HG03103 (cell line): ENCODE results near the gene USP51.
"Not testable (repeated sequence)": the region's sequence is repeated elsewhere in the genome, so short reads cannot be mapped to it uniquely, and the experiment has no call there.

Experiments used
- ATAC-seq: cut with Tn5 transposase; IDR thresholded peaks from one replicate; pipeline ENCODE4 v1.9.1; 2021; ENCODE audit warnings: low read depth; ENCODE audit not compliant: unreplicated experiment

Gene USP51

DNA sequence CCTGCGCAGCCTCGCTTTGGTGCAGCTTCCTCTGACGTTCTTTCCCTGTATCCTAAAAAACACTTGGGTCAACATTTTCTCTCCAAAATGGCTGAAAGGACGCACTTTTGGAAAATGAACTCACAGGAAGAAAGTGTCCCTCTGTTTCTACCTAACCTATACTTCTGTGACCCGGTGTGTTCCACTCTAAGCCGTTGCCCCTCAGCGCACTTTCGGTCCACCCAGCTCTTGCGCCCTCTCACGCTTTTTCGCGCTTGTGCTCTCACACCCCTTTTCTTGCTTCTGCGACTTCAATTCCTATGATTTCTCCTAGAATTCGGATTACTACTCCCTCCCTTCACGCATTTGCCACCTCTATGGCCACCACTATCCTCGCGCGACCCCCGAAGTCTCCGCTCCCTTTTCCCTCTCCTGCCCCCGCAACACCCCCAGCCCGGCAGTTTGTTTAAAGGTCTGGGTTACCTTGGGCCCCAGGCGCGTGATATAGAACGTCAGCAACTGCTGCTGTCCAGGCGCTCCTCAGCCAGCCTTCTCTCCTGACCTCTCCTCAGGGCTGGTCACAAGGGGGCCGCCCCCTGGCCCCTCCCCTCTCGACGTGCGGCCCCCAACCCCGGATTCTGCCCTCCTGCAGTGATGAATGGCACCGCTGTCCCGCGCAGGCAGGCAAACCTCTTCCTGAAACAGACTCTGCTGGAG is at the start of gene USP51:
USP51 (minus strand) TSS at position 535 of the 696 bp plus-strand sequence. CDS start 909 bp downstream, outside the sequence.
- ATAC-seq, result peak; percentile 29

GRCh38 chrX:55524487-55524886 is 34.8 kb upstream of the USP51 start:
- ATAC-seq, result no peak

DNA sequence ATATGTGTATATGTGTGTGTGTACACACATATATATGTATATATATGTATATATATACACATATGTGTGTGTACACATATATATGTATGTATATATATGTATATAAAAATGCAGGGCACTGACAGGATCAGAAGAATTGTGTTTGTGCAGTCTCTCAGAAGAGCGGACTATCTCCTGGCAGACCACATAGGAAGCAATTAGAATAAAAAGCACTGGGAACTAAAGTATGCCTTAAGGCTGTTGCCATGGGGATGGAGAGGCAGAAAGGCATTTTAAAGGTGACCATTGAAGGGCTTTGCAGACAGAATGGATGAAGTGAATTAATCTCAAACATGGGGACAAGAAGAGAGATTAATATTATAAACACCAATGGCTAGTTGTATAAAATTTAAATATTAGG is 33.7 kb upstream of the USP51 start:
- ATAC-seq, result no peak

GRCh38 chrX:55522596-55523276 is 33.1 kb upstream of the USP51 start:
- no peak for ATAC-seq

GRCh38 chrX:55521687-55522086 is 32.0 kb upstream of the USP51 start:
- ATAC-seq, result no peak

GRCh38 chrX:55516794-55517481 is 27.3 kb upstream of the USP51 start:
- ATAC-seq, result not testable (repeated sequence)

GRCh38 chrX:55513045-55513737 is 23.5 kb upstream of the USP51 start:
- ATAC-seq, result not testable (repeated sequence)

- not testable (repeated sequence) for ATAC-seq
Measured at GRCh38 chrX:55508410-55509152, 18.9 kb upstream of the USP51 start.

GRCh38 chrX:55507699-55508098 is 18.1 kb upstream of the USP51 start:
- not testable (repeated sequence) for ATAC-seq

DNA sequence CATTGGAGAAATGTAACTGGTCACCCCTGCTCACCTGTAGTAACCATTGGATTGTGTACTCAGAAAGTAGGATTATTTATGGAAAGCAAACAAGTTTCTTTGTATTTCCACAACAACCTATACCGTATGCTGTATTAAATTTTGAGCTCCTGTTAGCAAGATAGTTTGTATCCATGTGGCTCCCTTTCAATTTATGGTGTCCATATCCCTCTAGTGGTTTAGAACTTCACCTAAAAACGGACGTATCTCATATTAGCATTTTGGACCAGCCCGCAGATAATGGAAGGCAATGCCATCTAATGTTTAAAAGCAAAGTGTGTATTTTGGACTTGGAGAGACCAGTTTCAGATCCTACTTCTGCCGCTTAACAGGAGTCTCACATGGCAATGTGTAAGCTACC is 17.4 kb upstream of the USP51 start:
- not testable (repeated sequence) for ATAC-seq

GRCh38 chrX:55490974-55491373 is 1.3 kb upstream of the USP51 start:
- no peak for ATAC-seq

DNA sequence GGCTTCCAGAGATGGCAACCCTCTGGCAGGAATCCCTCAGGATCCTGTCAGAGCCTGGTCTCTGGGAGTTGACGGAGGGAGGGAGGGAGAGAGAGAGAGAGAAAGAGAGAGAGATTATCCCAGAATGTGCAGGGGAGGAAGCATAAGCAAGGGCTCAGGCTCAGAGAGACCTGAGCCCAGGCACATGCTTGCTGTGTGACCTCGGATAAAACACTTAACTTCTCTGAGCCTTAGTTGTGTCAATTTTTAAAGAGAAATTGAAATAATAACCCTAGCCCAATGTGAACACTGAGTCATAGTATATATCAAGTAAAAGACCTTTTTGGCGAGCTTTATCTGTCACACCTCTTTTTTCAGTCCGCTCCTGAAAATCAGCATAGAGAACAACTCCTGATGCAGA is 473 bp upstream of the USP51 start:
- no peak for ATAC-seq

- peak; percentile 54 for ATAC-seq
Measured at GRCh38 chrX:55488593-55489313, 895 bp downstream of the USP51 start.

- ATAC-seq, result peak; percentile 20
Measured at GRCh38 chrX:55488006-55488592, 1.5 kb downstream of the USP51 start.

GRCh38 chrX:55487143-55487542 is 2.5 kb downstream of the USP51 start:
- no peak for ATAC-seq

GRCh38 chrX:55486736-55487135 is 2.9 kb downstream of the USP51 start:
- no peak for ATAC-seq

GRCh38 chrX:55484948-55485347 is 4.7 kb downstream of the USP51 start:
- no peak for ATAC-seq

DNA sequence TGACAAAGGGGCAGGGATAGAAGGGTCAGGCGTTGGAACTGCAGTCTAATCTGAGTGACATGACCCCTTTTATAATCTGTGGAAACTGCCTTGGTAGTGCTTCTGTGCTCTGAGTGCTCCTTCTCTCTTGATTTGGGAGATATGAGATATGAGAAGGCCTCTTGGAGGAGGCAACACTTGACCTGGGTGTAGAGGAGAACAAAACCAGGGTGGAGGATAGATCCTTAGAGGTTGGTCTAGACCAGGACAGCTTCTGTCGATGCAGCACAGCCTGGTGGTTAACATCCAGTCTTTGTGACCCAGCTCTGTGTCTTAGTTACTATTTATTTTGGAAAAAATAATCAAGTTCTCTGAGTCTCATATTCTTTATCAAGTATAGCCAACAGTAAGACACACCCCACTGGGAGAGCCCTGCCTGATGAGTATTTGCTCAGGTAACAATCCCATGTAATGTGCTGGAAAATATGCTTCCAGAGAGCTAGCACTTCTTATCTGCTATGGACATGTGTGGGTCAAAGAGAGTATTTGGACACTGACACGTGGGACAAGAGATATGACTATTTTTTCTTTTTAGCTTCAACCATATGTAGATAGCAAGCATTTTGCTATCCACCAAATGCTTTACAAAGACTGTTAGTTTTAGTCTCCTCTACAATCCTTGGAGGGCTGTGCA is 9.1 kb downstream of the USP51 start:
- no peak for ATAC-seq

DNA sequence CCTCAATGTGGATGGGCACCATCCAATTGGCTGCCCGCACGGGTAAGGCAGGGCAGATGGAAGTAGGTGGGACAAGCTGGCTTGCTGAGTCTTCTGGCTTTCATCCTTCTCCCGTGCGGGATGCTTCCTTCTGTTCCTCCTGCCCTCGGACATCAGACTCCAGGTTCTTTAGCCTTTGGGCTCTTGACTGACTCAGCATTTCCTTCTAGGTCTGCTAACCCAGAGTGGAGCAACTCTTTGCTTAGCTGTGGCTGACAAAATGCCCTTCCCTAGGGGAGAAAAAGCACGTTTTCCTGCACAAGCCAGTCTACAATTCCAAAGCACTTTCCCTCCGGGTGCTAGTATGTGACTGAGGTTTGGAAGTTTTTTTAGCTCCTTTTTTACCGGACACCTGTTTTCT is 9.7 kb downstream of the USP51 start:
- ATAC-seq, result not testable (repeated sequence)
